ENCODE measurements around the gene CCDC110.
A peak's percentile ranks its signal among the peaks of the same experiment; 100 is the strongest.

CCDC110 gene

DNA sequence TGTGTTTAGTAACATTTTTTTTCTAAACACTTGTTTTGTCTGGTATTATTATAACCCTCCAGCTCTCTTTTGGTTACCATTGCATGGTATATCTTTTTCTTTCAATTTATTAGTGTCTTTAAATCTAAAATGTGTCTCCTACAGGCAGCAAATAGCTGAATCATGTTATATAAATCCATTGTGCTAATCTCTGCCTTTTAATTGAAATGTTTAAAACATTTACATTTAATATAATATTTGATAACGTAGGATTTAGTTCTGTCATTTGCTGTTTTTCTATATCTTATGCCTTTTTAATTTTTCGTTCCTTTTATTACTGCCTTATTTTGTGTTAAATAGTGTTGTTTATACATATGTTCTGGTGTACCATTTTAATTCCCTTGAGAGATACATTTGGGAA lies 17.1 kb upstream of the CCDC110 start:
- Histone ChIP-seq H3K27me3 (replicated peaks; ENCODE audit: control insufficient read depth, insufficient read depth, low read length) (no peaks in the 10 kb centered on the region), H3K4me3 (replicated peaks; ENCODE audit: low read depth, low read length) (no peak overlapping the region), H3K36me3 (ENCODE audit: control insufficient read depth, insufficient read depth, low read length) (no peaks in the 10 kb centered on the region)
- TF ChIP-seq, protein P1, sequence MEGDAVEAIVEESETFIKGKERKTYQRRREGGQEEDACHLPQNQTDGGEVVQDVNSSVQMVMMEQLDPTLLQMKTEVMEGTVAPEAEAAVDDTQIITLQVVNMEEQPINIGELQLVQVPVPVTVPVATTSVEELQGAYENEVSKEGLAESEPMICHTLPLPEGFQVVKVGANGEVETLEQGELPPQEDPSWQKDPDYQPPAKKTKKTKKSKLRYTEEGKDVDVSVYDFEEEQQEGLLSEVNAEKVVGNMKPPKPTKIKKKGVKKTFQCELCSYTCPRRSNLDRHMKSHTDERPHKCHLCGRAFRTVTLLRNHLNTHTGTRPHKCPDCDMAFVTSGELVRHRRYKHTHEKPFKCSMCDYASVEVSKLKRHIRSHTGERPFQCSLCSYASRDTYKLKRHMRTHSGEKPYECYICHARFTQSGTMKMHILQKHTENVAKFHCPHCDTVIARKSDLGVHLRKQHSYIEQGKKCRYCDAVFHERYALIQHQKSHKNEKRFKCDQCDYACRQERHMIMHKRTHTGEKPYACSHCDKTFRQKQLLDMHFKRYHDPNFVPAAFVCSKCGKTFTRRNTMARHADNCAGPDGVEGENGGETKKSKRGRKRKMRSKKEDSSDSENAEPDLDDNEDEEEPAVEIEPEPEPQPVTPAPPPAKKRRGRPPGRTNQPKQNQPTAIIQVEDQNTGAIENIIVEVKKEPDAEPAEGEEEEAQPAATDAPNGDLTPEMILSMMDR (IDR thresholded peaks at IDR 0.05; ENCODE audit: insufficient read depth, low read length, poor library complexity, severe bottlenecking), result no peak
- DNase-seq (ENCODE audit: extremely low read depth, insufficient read length), result no peak

DNA sequence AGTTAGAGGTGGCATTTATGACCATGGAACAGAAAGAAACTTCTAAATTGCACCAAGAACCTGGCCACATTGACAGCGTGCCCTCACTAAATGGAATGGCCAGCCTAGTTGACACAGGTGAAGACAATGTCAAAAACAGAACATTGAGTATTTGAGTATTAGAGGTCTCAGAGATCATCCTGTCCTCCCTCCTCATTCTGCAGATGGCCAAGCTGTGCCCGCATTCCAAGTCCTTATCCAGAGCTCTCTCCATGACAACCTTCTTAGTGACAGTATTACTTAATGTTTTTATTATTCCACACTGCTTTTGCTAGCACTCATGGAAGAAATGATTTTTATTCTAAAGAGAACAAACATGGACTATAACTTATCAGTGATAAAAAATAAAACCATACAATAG lies 9.9 kb upstream of the CCDC110 start:
- H3K27me3 ChIP-seq (replicated peaks; ENCODE audit: control insufficient read depth, insufficient read depth, low read length), result no peaks in the 10 kb centered on the region

DNA sequence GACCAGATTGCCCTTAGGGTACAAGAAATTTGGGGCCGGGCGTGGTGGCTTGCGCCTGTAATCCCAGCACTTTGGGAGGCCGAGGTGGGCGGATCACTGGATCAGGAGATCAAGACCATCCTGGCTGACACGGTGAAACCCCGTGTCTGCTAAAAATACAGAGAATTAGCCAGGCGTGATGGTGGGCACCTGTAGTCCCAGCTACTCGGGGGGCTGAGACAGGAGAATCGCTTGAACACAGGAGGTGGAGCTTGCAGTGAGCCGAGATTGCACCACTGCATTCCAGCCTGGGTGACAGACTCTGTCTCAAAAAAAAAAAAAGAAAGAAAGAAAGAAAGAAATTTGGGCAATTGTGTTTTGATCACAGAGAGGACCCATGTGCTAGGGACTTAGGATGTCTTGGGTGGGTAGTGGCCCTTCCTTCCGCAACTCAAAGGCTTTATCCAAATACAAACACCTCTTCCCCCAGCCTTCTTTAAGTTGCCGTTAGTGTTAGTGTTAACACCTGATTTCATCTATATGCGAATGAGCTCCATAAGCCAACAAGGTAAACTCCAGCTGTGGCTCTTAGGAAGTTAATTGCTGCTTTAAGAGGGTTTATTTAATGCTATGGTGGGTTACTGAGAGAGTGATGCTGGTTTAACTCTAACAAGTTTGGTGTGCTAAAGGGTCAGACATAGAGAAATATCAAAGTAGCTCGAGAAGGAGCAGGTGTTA lies 8.6 kb upstream of the CCDC110 start:
- H3K4me3 ChIP-seq (replicated peaks; ENCODE audit: low read depth, low read length), result peak overlapping the region; percentile 37
- DNase-seq (ENCODE audit: extremely low read depth, insufficient read length), result no peak
- H3K27me3 ChIP-seq (replicated peaks; ENCODE audit: control insufficient read depth, insufficient read depth, low read length), result no peaks in the 10 kb centered on the region
- no peaks in the 10 kb centered on the region for H3K36me3 ChIP-seq (ENCODE audit: control insufficient read depth, insufficient read depth, low read length)
- TF ChIP-seq, protein P1 (IDR thresholded peaks at IDR 0.05; ENCODE audit: insufficient read depth, low read length, poor library complexity, severe bottlenecking), result no peak

More for the DNA sequence above, 9.9 kb upstream of the CCDC110 start:
- no peak for DNase-seq (ENCODE audit: extremely low read depth, insufficient read length)
- H3K36me3 ChIP-seq (ENCODE audit: control insufficient read depth, insufficient read depth, low read length), result no peaks in the 10 kb centered on the region
- TF ChIP-seq, protein P1 (IDR thresholded peaks at IDR 0.05; ENCODE audit: insufficient read depth, low read length, poor library complexity, severe bottlenecking), result no peak
- no peak overlapping the region for H3K4me3 ChIP-seq (replicated peaks; ENCODE audit: low read depth, low read length)

DNA sequence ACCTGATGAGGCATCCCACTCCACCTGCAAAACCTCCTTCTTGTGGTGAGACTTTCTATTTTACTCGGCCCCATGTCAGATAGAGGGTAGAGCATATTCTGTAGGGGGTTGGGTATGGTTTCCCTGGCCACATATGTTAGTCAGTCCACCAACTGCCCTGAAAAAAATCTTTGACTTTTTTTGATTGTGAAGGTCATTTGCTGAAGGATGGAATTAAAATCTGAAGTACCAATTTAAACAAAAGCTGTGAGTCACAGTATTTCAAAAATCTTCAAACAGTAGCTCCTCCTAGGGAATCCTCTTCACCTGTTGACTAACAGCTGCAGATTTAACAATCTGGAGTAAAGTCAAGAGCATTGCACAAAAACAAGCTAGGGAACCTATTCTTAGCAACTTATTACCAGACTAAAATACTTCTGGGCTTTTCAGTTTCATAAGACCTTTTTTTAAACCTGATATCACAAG lies 8.0 kb upstream of the CCDC110 start:
- TF ChIP-seq, protein P1 (IDR thresholded peaks at IDR 0.05; ENCODE audit: insufficient read depth, low read length, poor library complexity, severe bottlenecking), result no peak
- peak; percentile 75 for DNase-seq (ENCODE audit: extremely low read depth, insufficient read length)
- Histone ChIP-seq H3K4me3 (replicated peaks; ENCODE audit: low read depth, low read length) (peak overlapping the region; percentile 37), H3K36me3 (ENCODE audit: control insufficient read depth, insufficient read depth, low read length) (no peaks in the 10 kb centered on the region), H3K27me3 (replicated peaks; ENCODE audit: control insufficient read depth, insufficient read depth, low read length) (no peaks in the 10 kb centered on the region)

DNA sequence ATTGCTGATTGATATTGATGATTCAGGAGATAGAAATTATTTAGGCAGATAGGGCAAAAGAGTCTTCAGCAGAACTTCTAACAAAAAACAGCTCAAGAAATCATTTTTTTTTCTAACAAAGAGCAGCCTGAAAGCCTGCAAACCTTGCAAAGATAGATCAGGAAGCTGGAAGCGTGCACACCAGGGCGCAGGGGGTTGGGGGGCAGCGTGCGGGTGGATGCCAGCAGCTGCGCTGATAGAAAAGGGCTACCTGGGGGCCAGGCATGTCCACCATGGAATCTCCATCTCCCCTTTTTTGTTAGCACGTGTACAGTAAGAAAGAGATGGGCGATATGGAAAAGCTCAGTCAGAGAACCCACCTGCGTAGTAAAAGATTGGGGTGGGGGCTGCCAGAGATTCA lies 1.7 kb upstream of the CCDC110 start:
- Histone ChIP-seq H3K27me3 (replicated peaks; ENCODE audit: control insufficient read depth, insufficient read depth, low read length) (no peaks in the 10 kb centered on the region), H3K4me3 (replicated peaks; ENCODE audit: low read depth, low read length) (no peak overlapping the region), H3K36me3 (ENCODE audit: control insufficient read depth, insufficient read depth, low read length) (no peaks in the 10 kb centered on the region)
- TF ChIP-seq, protein P1 (IDR thresholded peaks at IDR 0.05; ENCODE audit: insufficient read depth, low read length, poor library complexity, severe bottlenecking), result no peak
- no peak for DNase-seq (ENCODE audit: extremely low read depth, insufficient read length)

All from GM06990 (cell line).